RWPE2 (cell line): ENCODE measurements around the gene TRIO.

Experiments used
- ATAC-seq: fragments of 200-7000 bp; cut with Tn5 transposase; 3 replicates; pipeline ENCODE4 v1.9.1; 2021; ENCODE audit warnings: low read depth
- DNase-seq: peaks from one replicate; pipeline ENCODE4 v3.0.0-alpha.2; 2020; ENCODE audit warnings: low spot score
- H3K27ac ChIP-seq: fragments of 450-650 bp; 2 replicates; pipeline ENCODE4 v1.5.1; 2017; ENCODE audit warnings: mild to moderate bottlenecking; ENCODE audit not compliant: poor library complexity, severe bottlenecking
- H3K27me3 ChIP-seq: fragments of 250-450 bp; sonication (Bioruptor Pico); 2 replicates; pipeline ENCODE4 v1.5.1; 2021; ENCODE audit warnings: mild to moderate bottlenecking, moderate library complexity; ENCODE audit not compliant: insufficient read depth, poor library complexity, severe bottlenecking
- H3K36me3 ChIP-seq: fragments of 250-450 bp; sonication (Bioruptor Pico); 2 replicates; pipeline ENCODE4 v1.5.1; 2020; ENCODE audit warnings: low read depth, mild to moderate bottlenecking, moderate library complexity
- H3K4me1 ChIP-seq: fragments of 250-450 bp; sonication (Bioruptor Pico); 2 replicates; pipeline ENCODE4 v1.5.1; 2021; ENCODE audit warnings: mild to moderate bottlenecking, moderate library complexity; ENCODE audit not compliant: insufficient read depth, poor library complexity, severe bottlenecking
- H3K4me3 ChIP-seq: fragments of 250-450 bp; sonication (Bioruptor Pico); 2 replicates; pipeline ENCODE4 v1.5.1; 2021; ENCODE audit warnings: mild to moderate bottlenecking, moderate library complexity; ENCODE audit not compliant: severe bottlenecking
- H3K9me3 ChIP-seq: fragments of 250-450 bp; sonication (Bioruptor Pico); 2 replicates; pipeline ENCODE4 v1.5.1; 2021; ENCODE audit warnings: mild to moderate bottlenecking, moderate library complexity; ENCODE audit not compliant: severe bottlenecking
- CTCF ChIP-seq: fragments of 450-650 bp; IDR thresholded peaks from one replicate; pipeline ENCODE4 v1.5.1; 2017; ENCODE audit warnings: mild to moderate bottlenecking, moderate library complexity; ENCODE audit not compliant: poor library complexity, severe bottlenecking

TRIO gene

GRCh38 chr5:14358536-14358935 is 215.4 kb downstream of the TRIO start:
- H3K9me3 ChIP-seq: no peaks in the 10 kb centered on the region
- H3K36me3 ChIP-seq: peaks cover 83% of the 10 kb centered on the region
- H3K27ac ChIP-seq: no peak overlapping the region
- DNase-seq: no peak
- no peaks in the 10 kb centered on the region for H3K27me3 ChIP-seq
- no peaks in the 10 kb centered on the region for H3K4me1 ChIP-seq
- H3K4me3 ChIP-seq: no peak overlapping the region
- no peak for ATAC-seq
- TF ChIP-seq CTCF: no peak

- H3K36me3 ChIP-seq: peaks cover 89% of the 10 kb centered on the region
- DNase-seq (no peak), ATAC-seq (no peak)
- H3K4me3 ChIP-seq: no peak overlapping the region
- no peaks in the 10 kb centered on the region for H3K27me3 ChIP-seq
- no peak for TF ChIP-seq CTCF
- no peak overlapping the region for H3K27ac ChIP-seq
- no peaks in the 10 kb centered on the region for H3K9me3 ChIP-seq
- no peaks in the 10 kb centered on the region for H3K4me1 ChIP-seq
These were observed 216.2 kb downstream of the TRIO start for GRCh38 chr5:14359069-14360043.

GRCh38 chr5:14362491-14362890 is 219.3 kb downstream of the TRIO start:
- Histone ChIP-seq H3K4me3 (no peak overlapping the region), H3K9me3 (no peaks in the 10 kb centered on the region), H3K27ac (no peak overlapping the region), H3K36me3 (peaks cover 95% of the 10 kb centered on the region), H3K4me1 (no peaks in the 10 kb centered on the region), H3K27me3 (no peaks in the 10 kb centered on the region)
- no peak for TF ChIP-seq CTCF
- DNase-seq (no peak), ATAC-seq (no peak)

- Histone ChIP-seq H3K4me3 (no peak overlapping the region), H3K9me3 (no peaks in the 10 kb centered on the region), H3K27ac (no peak overlapping the region), H3K4me1 (no peaks in the 10 kb centered on the region), H3K27me3 (no peaks in the 10 kb centered on the region), H3K36me3 (peaks cover 99% of the 10 kb centered on the region)
- ATAC-seq (no peak), DNase-seq (no peak)
- no peak for TF ChIP-seq CTCF
These were observed 221.0 kb downstream of the TRIO start for GRCh38 chr5:14364096-14364495.
